Measurements from ENCODE around the gene GNPTG.
A peak's percentile ranks its signal among the peaks of the same experiment; 100 is the strongest.

GNPTG gene

DNA sequence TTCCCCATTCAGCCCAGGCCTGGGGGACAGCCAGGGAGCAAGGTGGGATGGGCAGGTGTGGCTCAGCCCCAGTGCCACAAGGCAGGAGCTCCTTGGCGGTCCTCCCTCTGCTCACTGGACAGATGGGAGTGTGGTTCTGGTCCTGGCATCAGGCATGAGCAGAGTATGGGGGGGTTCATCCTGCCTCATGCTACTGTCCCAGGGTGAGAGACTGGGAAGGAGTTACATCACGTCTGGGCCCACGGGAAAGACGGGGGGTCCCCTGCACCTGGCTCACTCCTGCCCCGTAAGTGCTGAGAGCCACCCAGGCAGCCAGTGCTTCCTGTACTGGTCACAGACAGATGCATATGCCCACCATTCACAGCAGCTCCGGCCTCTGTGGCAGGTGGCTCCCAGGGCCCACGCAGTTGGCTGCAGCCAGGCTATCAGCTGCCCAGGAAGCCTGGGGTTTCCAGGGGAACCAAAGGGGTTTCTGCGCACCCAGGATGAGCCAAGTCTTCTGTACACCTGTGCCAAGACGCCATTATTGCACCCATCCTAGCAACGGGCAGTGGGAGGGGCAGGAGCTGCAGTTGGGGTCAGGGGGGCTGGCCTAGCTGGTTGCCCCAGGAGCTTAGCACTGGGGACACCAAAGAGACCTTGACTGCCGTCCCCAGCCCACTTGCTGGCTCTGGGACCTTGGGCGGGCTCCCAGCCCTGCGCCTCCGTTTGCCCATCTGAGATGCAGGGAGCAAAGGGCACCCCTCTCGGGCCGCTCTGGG, 16.3 kb upstream of the GNPTG start:
- no peak for DNase-seq

DNA sequence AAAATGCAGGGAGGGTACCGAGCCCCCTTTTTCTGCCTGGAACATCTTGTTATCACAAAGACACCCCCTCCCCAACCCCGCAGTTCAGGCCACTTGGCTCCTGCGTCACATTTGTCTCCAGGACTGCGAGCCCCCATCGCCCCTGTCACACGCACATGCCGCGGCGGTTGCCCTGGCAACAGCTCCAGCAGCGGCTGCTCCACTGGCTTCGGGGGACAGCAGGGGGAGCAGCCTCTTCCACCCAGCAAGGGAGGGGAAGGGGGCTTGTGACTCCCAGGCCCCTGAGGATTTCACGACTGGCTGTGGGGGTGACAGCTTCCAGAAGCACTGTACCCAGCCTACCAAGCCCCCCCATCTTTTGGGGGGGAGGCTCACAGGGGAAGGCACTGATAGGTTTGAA, 15.7 kb upstream of the GNPTG start:
- DNase-seq = no peak

DNA sequence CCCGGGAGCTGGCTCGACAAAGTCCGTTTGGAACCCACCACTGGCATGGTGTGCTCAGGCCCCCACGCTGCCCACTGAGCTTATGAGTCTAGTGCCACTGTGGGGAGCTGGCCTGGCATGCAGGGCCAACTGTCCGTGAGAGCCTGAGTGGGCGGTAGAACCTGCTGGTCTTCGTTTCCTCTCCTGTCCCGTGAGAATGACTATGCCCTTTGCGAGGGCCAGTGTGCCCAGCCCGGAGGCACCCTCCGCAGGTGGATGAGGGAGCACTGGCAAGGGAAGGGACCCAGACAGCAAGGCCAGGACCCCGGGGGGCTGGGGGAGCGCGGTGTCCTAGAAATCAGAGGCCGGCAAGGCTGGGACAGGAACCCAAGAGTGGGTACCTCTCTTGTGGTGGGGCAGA, 15.1 kb upstream of the GNPTG start:
- no peak for DNase-seq

DNA sequence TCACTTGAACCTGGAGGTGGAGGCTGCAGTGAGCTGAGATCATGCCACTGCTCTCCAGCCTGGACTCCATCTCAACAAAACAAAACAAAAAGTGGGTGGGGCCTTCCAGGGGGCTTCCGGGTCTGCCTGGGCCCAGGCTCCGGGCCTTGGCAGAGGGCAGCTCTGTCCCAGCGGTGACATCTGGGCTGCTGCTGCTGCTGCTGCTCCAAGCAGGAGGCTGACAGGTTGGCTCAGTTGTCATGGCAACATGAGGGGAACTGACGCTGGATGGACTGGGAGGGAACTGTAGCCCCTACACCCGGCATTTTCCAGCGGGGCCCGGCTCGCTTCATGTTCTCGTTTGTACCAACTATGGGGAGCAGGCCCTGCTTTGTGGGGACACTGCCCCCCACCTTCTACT, 14.2 kb upstream of the GNPTG start:
- DNase-seq = no peak

DNA sequence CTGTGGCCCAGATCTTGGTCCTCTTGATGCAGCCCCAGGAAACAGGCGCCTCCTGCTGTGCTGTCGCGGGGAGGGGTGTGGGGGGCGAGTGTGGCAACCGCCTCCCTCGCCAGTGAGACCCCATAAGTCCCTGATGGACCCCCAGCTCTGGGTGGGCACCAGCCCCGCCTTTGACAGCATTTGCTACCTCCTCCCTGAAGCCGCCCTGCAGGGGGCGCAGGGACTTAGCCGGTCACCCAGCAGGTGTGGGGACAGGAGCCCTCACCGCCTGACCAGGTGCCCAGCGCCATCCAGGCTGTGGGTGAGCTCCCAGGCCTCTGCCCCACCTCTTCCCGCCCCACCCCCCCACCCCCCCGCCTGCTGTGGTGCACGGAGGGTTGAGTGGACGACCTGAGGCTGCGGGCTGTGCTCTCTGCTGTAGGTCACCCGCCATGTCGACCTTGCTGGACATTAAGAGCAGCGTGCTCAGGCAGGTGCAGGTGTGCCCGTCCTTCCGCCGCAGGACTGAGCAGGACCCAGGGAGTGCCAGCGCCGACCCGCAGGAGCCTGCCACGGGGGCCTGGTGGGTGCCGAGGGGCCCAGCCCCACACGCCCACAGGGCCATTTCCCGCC, 13.5 kb upstream of the GNPTG start:
- peak; percentile 60 to 78 for DNase-seq

DNA sequence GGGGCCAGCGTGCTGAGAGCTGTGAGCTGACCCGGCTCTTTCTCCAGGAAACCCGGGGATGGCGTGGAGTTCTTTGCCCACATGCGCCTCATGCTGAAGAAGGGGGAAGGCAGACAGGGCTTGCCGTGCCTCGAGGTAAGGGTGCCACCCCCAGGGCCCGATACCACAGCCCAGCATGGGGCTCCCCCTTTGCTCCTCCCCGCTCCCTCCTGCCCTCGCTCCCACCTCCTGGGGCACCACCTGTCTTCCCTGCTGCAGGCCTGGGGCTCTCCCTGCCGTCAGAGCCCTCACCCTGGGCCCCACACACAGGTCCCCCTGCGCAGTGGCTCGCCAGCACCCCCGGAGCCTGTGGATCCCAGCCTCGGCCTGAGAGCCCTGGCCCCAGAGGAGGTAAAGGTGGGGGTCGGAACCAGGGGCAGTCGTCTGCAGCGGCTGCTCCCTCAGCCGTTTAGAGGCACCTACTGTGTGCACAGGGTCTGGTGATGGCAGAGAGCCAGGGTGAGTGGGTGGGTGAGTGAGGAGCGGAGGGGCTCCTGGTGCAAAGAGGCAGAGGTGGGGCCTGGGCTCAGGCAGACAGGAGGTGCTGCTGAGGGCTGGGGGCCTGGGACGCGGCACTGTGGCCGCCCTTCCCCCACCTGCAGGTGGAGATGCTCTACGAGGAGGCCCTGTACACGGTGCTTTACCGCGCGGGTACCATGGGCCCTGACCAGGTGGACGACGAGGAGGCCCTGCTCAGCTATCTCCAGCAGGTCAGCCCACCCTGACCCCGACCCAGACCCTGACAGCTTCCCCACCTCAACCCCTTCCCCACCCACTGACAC, 12.7 kb upstream of the GNPTG start:
- no peak for DNase-seq

DNA sequence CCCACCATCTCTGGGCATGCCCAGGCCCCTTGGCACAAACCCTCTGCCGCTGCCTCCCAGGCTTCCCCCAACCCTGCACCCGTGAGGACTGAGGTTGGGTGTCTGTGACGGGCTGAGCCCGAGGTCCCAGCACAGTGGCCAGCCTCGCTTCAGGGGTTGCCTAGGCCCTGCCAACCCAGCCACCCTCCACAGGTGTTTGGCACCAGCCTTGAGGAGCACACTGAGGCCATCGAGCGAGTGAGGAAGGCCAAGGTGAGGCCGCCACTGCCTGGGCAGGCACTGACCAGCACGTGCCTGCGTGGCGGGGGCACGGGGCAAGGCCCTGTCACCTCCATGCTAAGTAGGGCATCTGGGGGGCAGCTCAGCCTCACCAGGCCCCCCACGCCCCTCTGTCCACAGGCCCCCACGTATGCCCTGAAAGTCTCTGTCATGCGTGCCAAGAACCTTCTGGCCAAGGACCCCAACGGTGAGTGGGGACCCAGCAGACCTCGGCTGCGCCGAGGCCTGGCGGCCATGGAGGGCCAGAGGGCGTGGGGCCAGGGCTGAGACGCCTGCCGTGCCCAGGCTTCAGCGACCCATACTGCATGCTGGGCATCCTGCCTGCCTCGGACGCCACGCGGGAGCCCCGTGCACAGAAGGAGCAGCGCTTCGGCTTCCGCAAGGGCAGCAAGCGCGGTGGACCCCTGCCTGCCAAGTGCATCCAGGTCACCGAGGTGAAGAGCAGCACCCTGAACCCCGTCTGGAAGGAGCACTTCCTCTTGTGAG, 10.8 kb upstream of the GNPTG start:
- no peak for DNase-seq

DNA sequence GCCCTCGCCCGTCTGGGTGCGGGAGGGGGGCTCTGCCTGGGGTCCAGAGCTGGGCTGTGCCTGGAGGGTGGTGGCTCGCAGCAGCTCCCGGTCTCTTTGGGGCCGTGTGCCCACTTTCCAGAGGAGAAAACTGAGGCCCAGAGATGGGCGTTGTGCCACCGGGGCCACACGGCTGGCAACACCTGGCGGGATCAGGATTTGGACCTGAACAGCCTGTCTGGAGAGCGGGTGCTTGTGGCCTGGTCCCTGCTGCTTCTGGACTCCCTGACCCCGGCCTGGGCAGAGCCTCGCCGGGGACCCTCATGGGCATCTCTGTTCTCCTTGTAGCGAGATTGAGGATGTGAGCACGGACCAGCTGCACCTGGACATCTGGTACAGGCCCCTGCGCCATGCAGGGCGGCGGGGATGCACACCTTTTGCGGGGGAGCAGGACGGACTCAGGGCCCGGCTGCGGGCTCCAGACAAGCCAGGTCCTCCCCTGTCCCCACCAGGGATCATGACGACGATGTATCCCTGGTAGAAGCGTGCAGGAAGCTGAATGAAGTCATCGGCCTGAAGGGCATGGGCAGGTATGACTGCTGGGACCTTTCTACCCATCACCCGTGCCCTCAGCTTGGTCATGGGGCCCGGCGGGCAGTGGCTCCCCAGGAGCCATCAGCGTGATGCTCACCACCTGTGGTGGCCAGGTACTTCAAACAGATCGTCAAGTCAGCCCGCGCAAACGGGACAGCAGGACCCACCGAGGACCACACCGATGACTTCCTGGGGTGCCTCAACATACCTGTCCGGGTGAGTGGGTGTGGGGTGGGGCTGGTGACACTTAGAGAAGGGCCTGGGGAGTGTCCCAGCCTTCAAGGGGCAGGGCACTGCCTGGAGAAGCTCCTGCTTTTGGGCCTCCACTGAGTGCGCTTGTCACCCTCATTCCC, 10.0 kb upstream of the GNPTG start:
- DNase-seq = no peak

DNA sequence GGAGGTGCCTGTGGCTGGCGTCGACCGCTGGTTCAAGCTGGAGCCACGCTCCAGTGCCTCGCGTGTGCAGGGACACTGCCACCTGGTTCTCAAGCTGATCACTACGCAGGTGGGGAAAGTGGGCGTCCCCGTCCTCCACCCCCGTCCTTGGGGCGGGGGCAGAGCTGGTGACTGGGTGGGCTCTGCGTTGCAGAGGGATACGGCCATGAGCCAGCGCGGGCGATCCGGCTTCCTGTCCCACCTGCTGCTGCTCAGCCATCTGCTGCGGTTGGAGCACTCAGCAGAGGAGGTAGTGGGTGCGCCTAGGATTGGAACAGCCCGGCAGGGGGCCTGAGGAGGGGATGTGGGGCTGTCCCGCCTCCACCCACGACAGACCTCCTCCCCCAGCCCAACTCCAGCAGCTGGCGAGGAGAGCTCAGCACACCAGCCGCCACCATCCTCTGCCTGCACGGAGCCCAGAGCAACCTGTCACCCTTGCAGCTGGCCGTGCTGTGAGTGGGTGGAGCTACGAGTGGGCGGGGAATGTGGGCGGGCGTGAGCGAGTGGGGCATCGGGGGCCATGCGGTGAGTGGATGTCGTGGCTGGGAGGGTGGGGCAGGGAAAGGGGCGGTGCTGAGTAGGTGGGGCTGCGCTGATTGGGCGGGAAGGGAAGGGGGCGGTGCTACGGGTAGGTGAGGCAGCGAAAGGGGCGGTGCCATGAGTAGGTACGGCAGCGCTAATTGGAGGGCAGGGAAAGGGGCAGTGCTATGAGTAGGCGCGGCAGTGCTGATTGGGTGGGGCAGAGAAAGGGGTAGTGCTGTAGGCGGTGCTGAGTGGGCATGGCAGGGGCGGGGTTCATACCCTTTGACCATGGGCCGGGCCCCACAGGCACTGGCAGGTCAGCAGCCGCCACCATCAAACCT, 9.0 kb upstream of the GNPTG start:
- peak; percentile 67 to 84 for DNase-seq

DNA sequence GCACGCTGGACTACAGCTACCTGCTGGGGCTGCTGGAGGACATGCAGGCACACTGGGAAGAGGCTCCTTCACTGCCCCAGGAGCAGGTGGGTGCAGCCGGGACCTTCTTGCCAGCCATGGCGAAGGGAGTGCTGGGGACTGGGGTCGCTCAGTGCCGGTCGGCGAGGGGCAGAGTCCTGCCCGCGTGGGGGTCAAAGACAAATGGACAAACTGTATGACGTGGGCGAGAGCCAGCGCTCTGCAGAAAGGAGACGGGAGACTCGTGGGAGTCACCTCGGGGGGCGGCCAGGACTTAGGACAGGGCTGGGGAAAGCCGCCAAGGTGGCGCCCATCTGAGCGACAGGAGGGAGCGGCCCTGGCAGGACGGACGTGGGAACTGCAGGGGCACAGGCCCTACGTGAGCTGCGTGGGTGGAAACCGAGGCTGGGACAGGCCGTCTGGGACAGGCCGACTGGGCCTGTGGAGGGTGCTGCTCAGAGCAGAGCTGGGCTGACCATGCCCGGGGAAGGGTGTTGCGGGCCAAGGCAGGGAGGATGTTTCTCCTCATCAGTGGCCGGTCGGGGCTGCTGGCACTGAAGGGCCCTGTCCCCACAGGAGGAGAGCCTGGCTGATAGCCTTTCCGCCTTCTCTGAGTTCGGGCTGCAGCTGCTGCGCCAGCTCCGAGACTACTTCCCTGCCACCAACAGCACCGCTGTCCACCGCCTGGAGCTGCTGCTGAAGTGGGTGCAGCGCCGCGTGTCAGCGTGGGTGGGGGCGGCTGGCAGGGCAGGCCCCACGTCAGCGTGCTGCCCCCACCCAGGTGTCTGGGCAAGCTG, 8.1 kb upstream of the GNPTG start:
- no peak for DNase-seq

DNA sequence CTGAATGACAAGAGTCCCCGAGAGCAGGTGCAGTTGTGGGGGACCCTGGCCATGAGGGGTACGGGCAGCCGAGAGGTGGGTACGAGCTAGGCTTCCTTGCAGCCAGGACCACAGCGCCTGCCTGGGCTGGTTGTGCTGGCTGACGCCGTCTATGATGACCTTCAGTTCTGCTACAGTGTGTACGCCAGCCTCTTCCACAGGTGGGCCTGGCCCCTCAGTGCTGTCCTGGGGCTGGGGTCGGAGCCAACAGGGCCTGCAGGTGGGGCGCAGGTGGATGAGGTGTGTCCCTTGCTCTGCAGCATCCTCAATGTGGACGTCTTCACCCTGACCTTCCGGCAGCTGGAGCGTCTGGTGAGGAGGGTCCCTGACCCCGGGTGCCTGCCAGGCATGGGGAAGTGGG, 7.2 kb upstream of the GNPTG start:
- DNase-seq = no peak

DNA sequence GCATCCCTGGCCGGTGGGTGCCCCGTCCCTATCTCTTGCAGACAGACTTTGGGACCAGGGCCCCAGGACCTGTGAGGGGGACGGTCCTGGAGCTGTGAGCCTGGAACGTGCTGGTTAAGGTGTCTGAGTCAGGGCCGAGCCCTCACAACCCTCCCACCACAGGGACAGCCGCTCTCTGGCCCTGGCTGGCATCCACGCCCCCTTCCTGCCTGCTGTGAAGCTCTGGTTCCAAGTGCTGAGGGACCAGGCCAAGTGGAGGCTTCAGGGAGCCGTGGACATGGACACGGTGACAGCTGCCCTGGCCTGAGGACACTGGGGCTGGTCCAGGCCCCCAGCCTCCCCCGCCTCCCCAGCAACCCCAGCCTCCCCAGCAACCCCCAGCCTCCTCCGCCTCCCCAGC, 6.6 kb upstream of the GNPTG start:
- DNase-seq = no peak

DNA sequence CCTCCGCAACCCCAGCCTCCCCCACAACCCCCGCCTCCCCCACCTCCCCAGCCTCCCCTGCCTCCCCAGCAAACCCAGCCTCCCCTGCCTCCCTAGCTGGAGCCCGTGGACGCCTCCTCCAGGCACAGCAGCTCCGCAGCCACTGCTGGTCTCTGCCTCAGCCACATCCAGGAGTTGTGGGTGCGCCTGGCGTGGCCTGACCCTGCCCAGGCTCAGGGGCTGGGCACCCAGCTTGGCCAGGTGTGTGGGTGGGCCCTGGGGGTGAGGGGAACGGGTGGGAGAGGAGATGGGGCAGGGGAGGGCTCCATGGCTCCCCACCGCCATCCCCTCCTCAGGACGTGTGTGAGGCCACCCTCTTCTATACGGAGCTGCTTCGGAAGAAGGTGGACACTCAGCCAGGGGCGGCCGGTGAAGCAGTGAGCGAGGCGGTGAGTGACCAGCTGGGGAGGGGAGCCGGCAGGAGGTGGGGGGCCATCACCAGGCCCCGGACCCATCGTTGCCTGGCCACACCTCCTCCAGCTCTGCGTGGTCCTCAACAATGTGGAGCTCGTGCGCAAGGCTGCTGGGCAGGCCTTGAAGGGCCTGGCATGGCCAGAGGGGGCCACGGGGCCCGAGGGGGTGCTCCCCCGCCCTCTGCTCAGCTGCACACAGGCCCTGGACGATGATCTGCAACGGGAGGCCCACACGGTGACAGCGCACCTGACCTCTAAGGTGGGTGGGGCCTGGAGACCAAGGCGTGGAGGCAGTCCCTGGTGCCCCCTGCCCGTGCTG, 5.9 kb upstream of the GNPTG start:
- DNase-seq = no peak

DNA sequence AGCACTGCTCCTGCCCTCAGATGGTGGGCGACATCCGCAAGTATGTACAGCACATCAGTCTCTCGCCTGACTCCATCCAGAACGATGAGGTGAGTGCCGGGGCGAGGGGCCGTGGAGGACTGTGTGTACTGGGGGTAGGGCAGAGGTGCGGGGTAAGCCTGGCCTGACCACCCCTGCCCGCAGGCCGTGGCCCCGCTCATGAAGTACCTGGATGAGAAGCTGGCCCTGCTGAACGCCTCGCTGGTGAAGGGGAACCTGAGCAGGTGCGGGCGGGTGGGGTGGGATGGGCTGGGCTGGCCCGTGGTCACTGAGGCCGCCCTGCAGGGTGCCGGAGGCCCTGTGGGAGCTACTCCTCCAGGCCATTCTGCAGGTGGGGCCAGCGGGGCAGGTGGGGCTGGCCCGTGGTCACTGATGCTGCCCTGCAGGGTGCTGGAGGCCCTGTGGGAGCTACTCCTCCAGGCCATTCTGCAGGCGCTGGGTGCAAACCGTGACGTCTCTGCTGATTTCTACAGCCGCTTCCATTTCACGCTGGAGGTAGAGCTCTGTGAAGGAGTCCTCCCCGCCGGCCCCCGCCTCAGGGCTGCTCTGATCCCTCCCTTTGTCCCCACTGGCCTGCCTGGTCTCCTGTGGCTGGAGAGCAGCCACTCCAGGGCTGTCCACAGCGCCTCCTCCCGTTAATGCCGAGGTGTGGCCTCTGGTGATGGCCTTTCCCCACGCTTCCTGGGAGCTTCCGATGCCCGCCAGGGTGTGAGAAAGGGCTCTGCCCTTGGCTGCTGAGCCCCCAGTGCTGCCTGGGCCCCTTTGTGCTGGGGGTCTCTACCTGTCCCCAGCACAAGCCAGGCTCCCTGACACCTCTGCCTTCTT, 5.1 kb upstream of the GNPTG start:
- DNase-seq = no peak

DNA sequence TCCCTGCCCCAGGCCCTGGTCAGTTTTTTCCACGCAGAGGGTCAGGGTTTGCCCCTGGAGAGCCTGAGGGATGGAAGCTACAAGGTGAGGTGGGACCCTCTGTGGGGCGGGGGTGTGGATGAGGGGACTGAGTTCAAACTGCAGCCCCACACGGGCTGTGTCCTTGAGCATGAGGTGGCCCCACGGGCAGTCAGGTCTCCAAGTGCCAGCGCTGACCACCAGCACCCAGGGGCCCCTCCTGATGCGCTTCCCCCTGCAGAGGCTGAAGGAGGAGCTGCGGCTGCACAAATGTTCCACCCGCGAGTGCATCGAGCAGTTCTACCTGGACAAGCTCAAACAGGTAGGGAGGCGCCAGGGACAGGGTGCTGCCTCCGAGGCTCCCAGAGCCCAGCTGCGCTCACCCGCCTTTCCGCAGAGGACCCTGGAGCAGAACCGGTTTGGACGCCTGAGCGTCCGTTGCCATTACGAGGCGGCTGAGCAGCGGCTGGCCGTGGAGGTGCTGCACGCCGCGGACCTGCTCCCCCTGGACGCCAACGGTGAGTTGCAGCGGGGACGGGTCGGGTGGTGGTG, 4.4 kb upstream of the GNPTG start:
- DNase-seq = no peak

DNA sequence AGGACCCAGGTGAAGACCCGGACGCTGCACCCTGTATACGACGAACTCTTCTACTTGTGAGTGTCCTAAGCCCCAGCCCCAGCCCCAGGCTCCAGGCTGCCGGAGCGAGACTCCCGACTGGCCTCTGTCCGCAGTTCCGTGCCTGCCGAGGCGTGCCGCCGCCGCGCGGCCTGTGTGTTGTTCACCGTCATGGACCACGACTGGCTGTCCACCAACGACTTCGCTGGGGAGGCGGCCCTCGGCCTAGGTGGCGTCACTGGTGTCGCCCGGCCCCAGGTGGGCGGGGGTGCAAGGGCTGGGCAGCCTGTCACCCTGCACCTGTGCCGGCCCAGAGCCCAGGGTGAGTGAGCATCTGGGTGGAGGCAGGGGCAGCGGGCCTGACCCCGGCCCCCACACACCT, 3.8 kb upstream of the GNPTG start:
- no peak for DNase-seq

DNA sequence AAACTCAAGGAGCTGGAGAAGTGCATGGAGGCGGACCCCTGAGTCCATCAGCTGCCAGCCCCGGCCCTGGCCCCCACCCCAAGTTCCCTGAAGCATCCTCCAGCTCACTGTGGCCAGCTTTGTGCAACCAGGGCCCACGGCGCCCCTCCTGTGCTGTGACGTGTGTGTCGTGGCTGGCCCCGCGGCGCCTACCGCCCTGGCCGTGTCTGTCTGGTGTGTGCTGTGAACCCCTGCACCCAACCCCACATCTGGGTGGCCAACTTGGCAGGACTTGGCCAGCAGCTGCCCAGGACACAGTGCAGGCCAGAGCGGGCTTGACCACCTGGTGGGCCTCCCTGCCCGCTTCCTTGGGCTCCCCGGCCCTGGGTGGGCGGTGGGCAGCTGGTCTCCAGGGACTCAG, 3.3 kb upstream of the GNPTG start:
- DNase-seq = no peak

DNA sequence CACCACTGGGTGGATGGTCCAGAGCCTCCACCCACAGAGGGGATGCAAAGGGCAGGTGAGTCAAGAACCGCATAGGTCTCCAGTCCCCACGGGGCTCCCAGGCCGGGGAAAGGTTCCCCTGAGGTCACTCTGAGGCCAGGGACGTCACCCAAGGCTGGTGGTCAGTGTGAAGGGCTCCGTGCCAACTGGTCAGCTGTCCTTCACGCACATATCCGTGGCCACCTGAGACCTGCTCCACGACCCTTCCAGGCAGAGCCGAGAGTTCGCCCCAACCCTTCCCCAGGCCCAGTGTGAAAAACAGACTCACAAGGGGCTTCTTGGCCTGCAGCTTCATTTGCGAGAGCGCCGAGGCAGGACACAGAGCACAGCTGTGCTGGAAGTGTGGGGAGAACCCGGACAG, 2.8 kb upstream of the GNPTG start:
- DNase-seq = no peak
